GM23338 (cell line): ENCODE measurements around the gene NEK11. TPM values are rescaled to one million over a fixed set of nuclear protein-coding genes. Genes with fewer than 3 reads are reported as not detected.
A peak's percentile ranks its signal among the peaks of the same experiment; 100 is the strongest.

Experiments
- ATAC-seq: fragments of 200-7000 bp; cut with Tn5 transposase; 3 replicates; pipeline ENCODE4 v1.9.1; 2020
- DNase-seq: peaks from one replicate; pipeline ENCODE4 v3.0.0-alpha.2; 2015; ENCODE audit warnings: low spot score
- H2AFZ ChIP-seq: fragments of 200-600 bp; sonication (generic); 2 replicates; pipeline ENCODE4 v1.8.0; 2016; ENCODE audit warnings: antibody characterized with exemption, mild to moderate bottlenecking, moderate library complexity
- H3F3A ChIP-seq: fragments of 200-600 bp; sonication (generic); replicated peaks from 2 replicates; pipeline ENCODE4 v1.8.0; 2017; ENCODE audit warnings: antibody characterized with exemption, mixed run types, low read depth
- H3K27ac ChIP-seq: fragments of 200-600 bp; sonication (generic); 2 replicates; pipeline ENCODE4 v1.6.1; 2016; ENCODE audit warnings: low read depth
- H3K27me3 ChIP-seq: fragments of 200-600 bp; sonication (generic); 2 replicates; pipeline ENCODE4 v1.8.0; 2016; ENCODE audit warnings: mild to moderate bottlenecking, mixed run types, moderate library complexity; ENCODE audit not compliant: insufficient read depth
- H3K36me3 ChIP-seq: fragments of 200-600 bp; sonication (generic); 2 replicates; pipeline ENCODE4 v1.8.0; 2016; ENCODE audit warnings: mild to moderate bottlenecking; ENCODE audit not compliant: insufficient read depth
- H3K4me1 ChIP-seq: fragments of 200-600 bp; sonication (generic); 2 replicates; pipeline ENCODE4 v1.8.0; 2016; ENCODE audit warnings: mild to moderate bottlenecking, moderate library complexity; ENCODE audit not compliant: insufficient read depth
- H3K4me2 ChIP-seq: fragments of 200-600 bp; sonication (generic); 2 replicates; pipeline ENCODE4 v1.7.1; 2017; ENCODE audit warnings: mixed run types
- H3K4me3 ChIP-seq: fragments of 200-600 bp; sonication (generic); 2 replicates; pipeline ENCODE4 v1.6.1; 2016; ENCODE audit warnings: mixed run types
- H3K79me2 ChIP-seq: fragments of 200-600 bp; sonication (generic); replicated peaks from 2 replicates; pipeline ENCODE4 v1.8.0; 2017; ENCODE audit warnings: mild to moderate bottlenecking; ENCODE audit not compliant: insufficient read depth
- H3K9me2 ChIP-seq: fragments of 200-600 bp; sonication (generic); 2 replicates; pipeline ENCODE4 v1.8.0; 2017; ENCODE audit not compliant: insufficient read depth
- H4K20me1 ChIP-seq: fragments of 200-600 bp; sonication (generic); replicated peaks from 2 replicates; pipeline ENCODE4 v1.8.0; 2017; ENCODE audit warnings: mild to moderate bottlenecking; ENCODE audit not compliant: insufficient read depth
- H3K27ac Mint-ChIP-seq: 2 replicates; pipeline ENCODE4 v1.8.0; 2020; ENCODE audit warnings: inconsistent platforms, mild to moderate bottlenecking, moderate library complexity, mixed read lengths
- H3K27me3 Mint-ChIP-seq: 3 replicates; pipeline ENCODE4 v1.8.0; 2022; ENCODE audit warnings: low read depth, mild to moderate bottlenecking, moderate library complexity, mixed read lengths, inconsistent platforms; ENCODE audit not compliant: insufficient read depth, poor library complexity
- H3K36me3 Mint-ChIP-seq: 3 replicates; pipeline ENCODE4 v1.8.0; 2021; ENCODE audit warnings: low read depth, mild to moderate bottlenecking, inconsistent platforms, moderate library complexity, mixed read lengths
- H3K4me1 Mint-ChIP-seq: 3 replicates; pipeline ENCODE4 v1.8.0; 2020; ENCODE audit warnings: mild to moderate bottlenecking, inconsistent platforms, mixed read lengths
- H3K4me3 Mint-ChIP-seq: 3 replicates; pipeline ENCODE4 v1.8.0; 2021; ENCODE audit warnings: moderate library complexity, mild to moderate bottlenecking, inconsistent platforms, mixed read lengths
- H3K9me3 Mint-ChIP-seq: 3 replicates; pipeline ENCODE4 v1.8.0; 2020; ENCODE audit warnings: moderate library complexity, mild to moderate bottlenecking, inconsistent platforms, mixed read lengths
- CREB1 ChIP-seq: fragments of 250-450 bp; sonication (Bioruptor Pico); IDR thresholded peaks from 2 replicates; pipeline ENCODE4 v1.5.0; 2020; ENCODE audit warnings: low read depth, mild to moderate bottlenecking, moderate library complexity
- NANOG ChIP-seq: IDR thresholded peaks from 2 replicates; pipeline ENCODE4 v1.6.1; 2016; ENCODE audit warnings: antibody characterized with exemption, borderline replicate concordance
- POLR2AphosphoS5 ChIP-seq: IDR thresholded peaks from 2 replicates; pipeline ENCODE4 v1.6.1; 2016; ENCODE audit warnings: antibody characterized with exemption, low read depth
- STAT1 ChIP-seq: IDR thresholded peaks from one replicate; pipeline ENCODE4 v1.6.1; 2016; ENCODE audit warnings: antibody characterized with exemption; ENCODE audit not compliant: unreplicated experiment
- ZNF114 ChIP-seq: fragments of 250-450 bp; sonication (Bioruptor Pico); IDR thresholded peaks from 2 replicates; pipeline ENCODE4 v1.5.0; 2020; ENCODE audit warnings: mild to moderate bottlenecking, moderate library complexity
- polyA plus RNA-seq: library from polyadenylated mRNA; unstranded; fragments of >200 nt; fragmentation: Nextera tagmentation; extraction: Ambion mirVana; gene quantifications from 2 replicates; pipeline ENCODE4 v1.2.1, GENCODE V29; 2016
- total RNA-seq: library from RNA; depleted of rRNA; stranded (reverse); fragments of >200 nt; shearing (Covaris generic); gene quantifications from 2 replicates; pipeline ENCODE4 v1.2.3, GENCODE V29; 2014
- TF ChIP-seq, protein P1 (sequence below), 2 experiments: fragments of 200-600 bp in 1 of 2; sonication (generic) in 1 of 2; conservative IDR thresholded peaks; 2 replicates each; pipeline versions ENCODE4 v1.5.1 to v1.6.1; 2016 to 2017; ENCODE audit warnings: antibody characterized with exemption in 2 of 2, low read depth in 2 of 2, mild to moderate bottlenecking in 2 of 2, moderate library complexity in 1 of 2

NEK11 gene
- total and polyA plus RNA-seq, 2 experiments from 2014 or later: 0.80 to 1.1 TPM

DNA sequence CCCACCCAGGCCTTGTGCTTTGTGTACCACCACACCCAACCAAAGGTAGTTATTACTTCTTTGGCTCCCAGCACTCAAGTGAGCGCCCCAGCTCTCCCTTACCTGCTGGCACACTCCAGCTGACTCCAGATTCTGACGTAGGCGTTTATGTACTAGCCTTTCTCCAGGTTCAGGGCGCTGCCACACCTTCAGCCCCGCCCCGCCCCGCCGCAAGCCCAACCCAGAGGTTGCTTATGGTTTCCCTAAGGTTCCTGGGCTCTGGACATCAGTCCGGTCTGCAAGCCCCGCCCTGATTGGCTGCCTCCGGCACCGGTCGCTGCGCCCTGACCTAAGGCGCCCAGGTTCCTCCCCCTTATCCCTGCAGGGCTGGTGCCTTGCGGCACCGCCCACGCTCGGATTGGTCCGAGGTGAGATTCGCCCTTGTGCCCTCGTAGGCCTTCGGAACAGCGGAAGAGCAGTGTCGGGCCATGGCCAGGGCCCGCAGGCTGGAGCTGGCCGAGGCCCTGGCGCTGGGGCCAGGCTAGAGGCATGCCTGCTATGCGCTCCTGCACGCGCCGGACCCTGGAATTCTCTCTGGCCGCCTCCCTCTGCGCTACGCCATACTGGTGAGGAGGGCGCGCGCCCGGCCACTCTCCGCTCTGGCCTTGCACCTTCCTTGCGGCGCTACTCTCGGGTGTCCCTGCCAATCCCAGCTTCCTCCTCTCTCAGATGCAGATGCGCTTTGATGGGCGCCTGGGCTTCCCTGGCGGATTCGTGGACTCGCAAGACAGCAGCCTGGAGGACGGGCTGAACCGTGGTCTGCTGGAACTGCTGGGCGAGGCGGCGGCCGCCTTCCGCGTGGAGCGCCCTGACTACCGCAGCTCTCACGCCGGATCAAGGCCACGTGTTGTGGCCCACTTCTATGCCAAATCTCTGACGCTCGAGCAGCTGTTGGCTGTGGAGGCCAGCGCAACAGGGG lies 335.1 kb downstream of the NEK11 start:
- Histone ChIP-seq H3K27me3 (no peaks in the 10 kb centered on the region), H3K79me2 (peaks cover 37% of the 10 kb centered on the region), H3K4me1 (peaks cover 14% of the 10 kb centered on the region), H3K4me2 (peak overlapping the region; percentile 88), H3K9me2 (peaks cover 7% of the 10 kb centered on the region), H3K27ac (peak overlapping the region; percentile 93; the same call in 1 of the 2 replicates), H3F3A (0 out of 2 replicates have a peak, but pooled peaks cover 6% of the 10 kb centered on the region), H3K4me3 (peak overlapping the region; percentile 82), H3K36me3 (no peaks in the 10 kb centered on the region), H2AFZ (peak overlapping the region; percentile 94), H4K20me1 (no peaks in the 10 kb centered on the region)
- peaks cover 23% of the 10 kb centered on the region for H3K4me1 Mint-ChIP-seq
- peaks cover 10% of the 10 kb centered on the region for H3K27me3 Mint-ChIP-seq
- H3K36me3 Mint-ChIP-seq: peaks cover 30% of the 10 kb centered on the region
- peak; percentile 98 for DNase-seq
- peak overlapping the region; percentile 88 for H3K4me3 Mint-ChIP-seq
- H3K9me3 Mint-ChIP-seq: peaks cover 7% of the 10 kb centered on the region; the same call in 2 of the 3 replicates
- ATAC-seq: peak; percentile 96
- TF ChIP-seq POLR2AphosphoS5 (peak; percentile 89), STAT1 (no peak), CREB1 (CRISPR knock-in tag) (peak; percentile 68)
- H3K27ac Mint-ChIP-seq: peak overlapping the region; percentile 97

DNA sequence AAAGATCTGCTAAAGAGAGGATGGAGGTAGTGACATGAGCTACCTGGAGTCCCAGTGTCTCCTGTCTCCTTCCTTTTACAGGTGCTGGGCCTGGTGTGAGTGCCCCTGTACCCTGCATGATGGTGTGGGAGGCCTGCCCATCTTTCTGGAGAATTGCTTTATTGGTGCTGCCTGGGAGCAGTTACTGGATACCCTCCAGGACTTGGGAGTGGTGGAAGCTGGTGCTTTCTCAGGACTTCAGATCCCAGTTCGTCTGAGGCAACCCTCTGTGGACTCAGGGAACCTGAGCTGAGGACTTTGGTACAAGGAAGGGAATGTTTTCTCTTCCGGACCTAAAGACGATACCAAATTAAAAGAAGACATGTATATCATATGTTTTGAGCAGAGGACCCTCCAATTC lies 336.6 kb downstream of the NEK11 start:
- no peaks in the 10 kb centered on the region for H4K20me1 ChIP-seq
- DNase-seq (no peak), ATAC-seq (no peak)
- no peak overlapping the region for H3K27ac Mint-ChIP-seq
- H3K79me2 ChIP-seq: peaks cover 48% of the 10 kb centered on the region
- peaks cover 7% of the 10 kb centered on the region for H3K9me2 ChIP-seq
- H3K4me2 ChIP-seq: peak overlapping the region; percentile 88; the same call in 1 of the 2 replicates
- H3K9me3 Mint-ChIP-seq: peaks cover 7% of the 10 kb centered on the region; the same call in 2 of the 3 replicates
- H3F3A ChIP-seq: 0 out of 2 replicates have a peak, but pooled peaks cover 6% of the 10 kb centered on the region
- no peak overlapping the region for H3K27ac ChIP-seq
- peaks cover 30% of the 10 kb centered on the region for H3K36me3 Mint-ChIP-seq
- H3K4me3 ChIP-seq: no peak overlapping the region
- H3K27me3 ChIP-seq: no peaks in the 10 kb centered on the region
- H3K36me3 ChIP-seq: no peaks in the 10 kb centered on the region
- H2AFZ ChIP-seq: no peak overlapping the region
- H3K4me3 Mint-ChIP-seq: peak overlapping the region; percentile 88; the same call in 2 of the 3 replicates
- H3K4me1 ChIP-seq: peaks cover 14% of the 10 kb centered on the region
- no peak for TF ChIP-seq NANOG
- no peak for TF ChIP-seq POLR2AphosphoS5
- TF ChIP-seq, protein P1, sequence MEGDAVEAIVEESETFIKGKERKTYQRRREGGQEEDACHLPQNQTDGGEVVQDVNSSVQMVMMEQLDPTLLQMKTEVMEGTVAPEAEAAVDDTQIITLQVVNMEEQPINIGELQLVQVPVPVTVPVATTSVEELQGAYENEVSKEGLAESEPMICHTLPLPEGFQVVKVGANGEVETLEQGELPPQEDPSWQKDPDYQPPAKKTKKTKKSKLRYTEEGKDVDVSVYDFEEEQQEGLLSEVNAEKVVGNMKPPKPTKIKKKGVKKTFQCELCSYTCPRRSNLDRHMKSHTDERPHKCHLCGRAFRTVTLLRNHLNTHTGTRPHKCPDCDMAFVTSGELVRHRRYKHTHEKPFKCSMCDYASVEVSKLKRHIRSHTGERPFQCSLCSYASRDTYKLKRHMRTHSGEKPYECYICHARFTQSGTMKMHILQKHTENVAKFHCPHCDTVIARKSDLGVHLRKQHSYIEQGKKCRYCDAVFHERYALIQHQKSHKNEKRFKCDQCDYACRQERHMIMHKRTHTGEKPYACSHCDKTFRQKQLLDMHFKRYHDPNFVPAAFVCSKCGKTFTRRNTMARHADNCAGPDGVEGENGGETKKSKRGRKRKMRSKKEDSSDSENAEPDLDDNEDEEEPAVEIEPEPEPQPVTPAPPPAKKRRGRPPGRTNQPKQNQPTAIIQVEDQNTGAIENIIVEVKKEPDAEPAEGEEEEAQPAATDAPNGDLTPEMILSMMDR (conservative IDR thresholded peaks at IDR 0.05; ENCODE audit: low read depth in 2 of 2): no peak
- TF ChIP-seq CREB1 (CRISPR knock-in tag): no peak
- no peak for TF ChIP-seq ZNF114 (CRISPR knock-in tag)
- H3K27me3 Mint-ChIP-seq: peaks cover 10% of the 10 kb centered on the region
- H3K4me1 Mint-ChIP-seq: peaks cover 23% of the 10 kb centered on the region
